ENCODE data around the gene GRHL1.
A peak's percentile ranks its signal among the peaks of the same experiment; 100 is the strongest.
"Not testable (repeated sequence)": the region's sequence is repeated elsewhere in the genome, so short reads cannot be mapped to it uniquely, and the experiment has no call there.

Gene GRHL1

DNA sequence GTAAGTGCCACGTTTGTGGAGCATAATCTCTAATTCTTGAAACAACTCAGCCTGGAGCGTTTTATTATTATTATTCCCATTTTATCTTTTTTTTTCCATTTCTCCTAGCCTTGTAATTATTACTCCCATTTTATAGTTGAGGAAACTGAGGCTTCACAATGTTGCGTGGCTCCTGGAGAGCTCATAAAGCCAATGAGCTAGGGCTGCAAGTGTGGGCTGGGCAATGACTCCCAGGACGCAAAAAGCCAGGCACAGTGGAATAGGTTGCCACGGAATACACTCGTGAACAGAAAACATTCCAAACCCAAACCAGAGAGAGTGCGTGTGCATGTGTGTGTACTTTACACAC lies 78.4 kb downstream of the GRHL1 start:
- Mint-ChIP-seq H3K4me3 (peak overlapping the region; percentile 60), H3K9me3 (no peaks in the 10 kb centered on the region), H3K36me3 (no peaks in the 10 kb centered on the region), H3K27me3 (no peaks in the 10 kb centered on the region), H3K4me1 (peaks cover 23% of the 10 kb centered on the region), H3K27ac (peak overlapping the region; percentile 17)

GRCh38 chr2:10030311-10030736 lies 78.8 kb downstream of the GRHL1 start:
- peaks cover 23% of the 10 kb centered on the region for H3K4me1 Mint-ChIP-seq
- peak overlapping the region; percentile 60 for H3K4me3 Mint-ChIP-seq
- H3K27me3 Mint-ChIP-seq: no peaks in the 10 kb centered on the region
- no peaks in the 10 kb centered on the region for H3K9me3 Mint-ChIP-seq
- no peak overlapping the region for H3K27ac Mint-ChIP-seq
- H3K36me3 Mint-ChIP-seq: no peaks in the 10 kb centered on the region

DNA sequence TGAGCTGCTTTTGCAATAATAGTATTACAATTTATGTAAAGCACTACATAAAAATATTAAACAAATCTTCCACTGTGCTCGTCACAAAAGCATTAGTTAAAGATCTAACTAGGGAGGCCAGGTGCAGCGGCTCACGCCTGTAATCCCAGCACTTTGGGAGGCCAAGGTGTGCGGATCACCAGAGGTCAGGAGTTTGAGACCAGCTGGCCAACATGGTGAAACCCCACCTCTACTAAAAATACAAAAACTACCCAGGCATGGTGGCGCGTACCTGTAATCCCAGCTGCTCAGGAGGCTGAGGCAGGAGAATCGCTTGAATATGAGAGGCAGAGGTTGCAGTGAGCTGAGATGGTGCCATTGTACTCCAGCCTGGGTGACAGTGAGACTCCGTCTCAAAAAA lies 79.3 kb downstream of the GRHL1 start:
- H3K27ac Mint-ChIP-seq, H3K27me3 Mint-ChIP-seq, H3K4me3 Mint-ChIP-seq, H3K9me3 Mint-ChIP-seq, H3K36me3 Mint-ChIP-seq: not testable (repeated sequence)
- H3K4me1 Mint-ChIP-seq: peaks cover 23% of the 10 kb centered on the region

DNA sequence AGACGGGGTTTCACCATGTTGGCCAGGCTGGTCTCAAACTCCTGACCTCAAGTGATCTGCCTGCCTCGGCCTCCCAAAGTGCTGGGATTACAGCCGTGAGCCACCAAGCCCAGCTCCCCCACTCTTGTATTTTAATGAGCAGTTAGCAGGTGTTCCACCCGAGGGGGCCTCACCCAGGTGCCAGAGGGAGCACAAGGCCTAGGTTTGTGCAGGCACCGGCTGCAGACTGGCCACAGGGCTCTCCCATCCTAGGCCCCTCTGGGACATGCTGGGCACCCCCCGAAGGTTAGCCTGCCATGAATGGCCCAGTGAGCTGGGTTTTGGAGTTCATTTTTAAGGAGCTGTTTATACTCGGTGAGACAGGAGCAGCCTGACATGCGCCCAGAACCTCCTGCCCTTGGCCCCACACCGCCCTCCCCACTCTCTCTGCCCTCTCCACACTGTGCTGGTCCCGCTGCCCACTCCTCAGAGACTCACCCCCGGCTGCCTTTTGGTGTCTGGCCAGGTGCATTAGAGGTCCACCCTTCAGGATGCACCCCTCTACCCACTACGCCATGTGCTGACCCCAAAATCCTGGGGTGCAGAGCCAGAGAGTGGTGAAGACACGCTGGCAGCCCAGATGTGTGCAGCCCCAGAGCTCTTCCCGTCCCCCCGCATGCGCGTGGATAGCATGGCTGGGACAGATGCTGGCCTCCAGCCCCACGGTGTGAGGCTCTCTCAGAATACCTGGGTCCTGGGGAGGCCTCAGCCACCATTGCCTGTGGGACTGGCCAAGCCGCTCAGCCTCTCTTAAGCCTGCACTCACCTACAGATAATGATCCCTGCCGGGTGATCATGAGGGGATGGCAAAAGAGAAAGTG lies 80.6 kb downstream of the GRHL1 start:
- no peaks in the 10 kb centered on the region for H3K36me3 Mint-ChIP-seq
- no peaks in the 10 kb centered on the region for H3K9me3 Mint-ChIP-seq
- no peak overlapping the region for H3K4me3 Mint-ChIP-seq
- H3K27me3 Mint-ChIP-seq: no peaks in the 10 kb centered on the region
- peaks cover 23% of the 10 kb centered on the region for H3K4me1 Mint-ChIP-seq
- no peak overlapping the region for H3K27ac Mint-ChIP-seq

DNA sequence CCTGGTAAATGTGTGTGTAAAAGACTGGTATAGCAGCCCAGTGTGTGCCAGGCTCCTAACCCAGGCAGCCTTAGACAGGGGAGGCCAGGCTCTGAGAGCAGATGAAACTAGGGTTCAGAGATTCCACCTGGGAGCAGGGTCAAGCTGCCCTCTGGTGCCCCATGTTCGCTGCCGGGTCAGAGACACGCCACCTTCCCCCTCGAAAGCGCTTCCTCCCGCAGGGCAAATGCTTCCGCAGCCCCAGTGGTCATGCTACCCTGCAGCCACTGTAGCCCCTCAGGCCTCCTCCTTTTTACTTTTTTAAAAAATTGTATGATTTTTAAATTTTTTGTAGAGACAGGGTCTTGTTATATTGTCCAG lies 81.2 kb downstream of the GRHL1 start:
- Mint-ChIP-seq H3K9me3 (no peaks in the 10 kb centered on the region), H3K4me1 (peaks cover 19% of the 10 kb centered on the region), H3K27ac (no peak overlapping the region), H3K4me3 (no peak overlapping the region), H3K27me3 (no peaks in the 10 kb centered on the region), H3K36me3 (no peaks in the 10 kb centered on the region)

DNA sequence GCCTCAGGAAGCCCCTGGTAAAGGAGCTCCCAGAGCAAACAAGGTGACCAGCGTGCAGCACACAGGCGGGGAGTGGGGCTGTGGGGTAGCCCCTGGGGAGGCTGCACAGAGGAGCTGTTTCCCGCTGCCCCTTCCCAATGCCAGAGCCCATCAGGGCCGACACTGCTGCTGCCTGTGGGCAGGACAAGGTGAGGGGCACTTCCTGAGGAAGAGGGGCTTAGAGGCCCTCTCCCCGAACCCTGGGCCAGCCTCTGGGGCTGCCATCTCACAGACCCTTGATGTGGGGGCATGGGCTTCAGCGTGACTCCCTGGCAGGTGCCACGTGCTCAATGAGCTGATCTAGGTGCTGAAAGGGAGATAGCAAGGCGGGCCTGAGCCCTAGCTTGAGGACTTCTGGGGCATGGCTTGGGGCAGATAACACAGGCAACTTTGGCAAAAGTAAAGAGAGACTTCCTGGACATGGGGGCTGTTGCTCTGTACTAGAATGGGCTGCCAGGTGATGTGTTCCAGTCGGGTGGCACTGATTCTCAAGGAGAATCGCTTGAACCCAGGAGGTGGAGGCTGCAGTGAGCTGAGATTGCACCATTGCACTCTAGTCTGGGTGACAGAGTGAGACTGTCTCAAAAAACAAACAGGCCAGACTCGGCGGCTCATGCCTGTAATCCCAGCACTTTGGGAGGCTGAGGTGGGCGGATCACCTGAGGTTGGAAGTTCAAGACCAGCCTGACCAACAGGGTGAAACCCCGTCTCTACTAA lies 81.9 kb downstream of the GRHL1 start:
- Mint-ChIP-seq H3K36me3 (no peaks in the 10 kb centered on the region), H3K4me3 (no peak overlapping the region), H3K9me3 (no peaks in the 10 kb centered on the region), H3K27ac (no peak overlapping the region), H3K4me1 (peaks cover 19% of the 10 kb centered on the region), H3K27me3 (no peaks in the 10 kb centered on the region)

GRCh38 chr2:10034333-10035052 lies 83.0 kb downstream of the GRHL1 start:
- no peak overlapping the region for H3K4me3 Mint-ChIP-seq
- no peaks in the 10 kb centered on the region for H3K27me3 Mint-ChIP-seq
- H3K4me1 Mint-ChIP-seq: peaks cover 9% of the 10 kb centered on the region
- no peaks in the 10 kb centered on the region for H3K36me3 Mint-ChIP-seq
- no peak overlapping the region for H3K27ac Mint-ChIP-seq
- H3K9me3 Mint-ChIP-seq: no peaks in the 10 kb centered on the region

GRCh38 chr2:10035053-10035422 lies 83.5 kb downstream of the GRHL1 start:
- H3K36me3 Mint-ChIP-seq: no peaks in the 10 kb centered on the region
- H3K4me1 Mint-ChIP-seq: peaks cover 4% of the 10 kb centered on the region
- no peak overlapping the region for H3K27ac Mint-ChIP-seq
- H3K27me3 Mint-ChIP-seq: no peaks in the 10 kb centered on the region
- H3K9me3 Mint-ChIP-seq: no peaks in the 10 kb centered on the region
- no peak overlapping the region for H3K4me3 Mint-ChIP-seq

- Mint-ChIP-seq H3K9me3 (no peaks in the 10 kb centered on the region), H3K27me3 (no peaks in the 10 kb centered on the region), H3K4me1 (no peaks in the 10 kb centered on the region), H3K36me3 (no peaks in the 10 kb centered on the region), H3K4me3 (no peak overlapping the region), H3K27ac (no peak overlapping the region)
Measured at GRCh38 chr2:10035633-10036032, 84.1 kb downstream of the GRHL1 start.

- Mint-ChIP-seq H3K9me3 (no peaks in the 10 kb centered on the region), H3K4me3 (no peak overlapping the region), H3K36me3 (no peaks in the 10 kb centered on the region), H3K4me1 (no peaks in the 10 kb centered on the region), H3K27me3 (no peaks in the 10 kb centered on the region), H3K27ac (no peak overlapping the region)
Measured at GRCh38 chr2:10036095-10036884, 84.8 kb downstream of the GRHL1 start.

- H3K4me3 Mint-ChIP-seq: no peak overlapping the region
- H3K4me1 Mint-ChIP-seq: peaks cover 8% of the 10 kb centered on the region
- H3K36me3 Mint-ChIP-seq: no peaks in the 10 kb centered on the region
- H3K9me3 Mint-ChIP-seq: no peaks in the 10 kb centered on the region
- H3K27ac Mint-ChIP-seq: no peak overlapping the region
- no peaks in the 10 kb centered on the region for H3K27me3 Mint-ChIP-seq
Measured at GRCh38 chr2:10038123-10038522, 86.6 kb downstream of the GRHL1 start.

DNA sequence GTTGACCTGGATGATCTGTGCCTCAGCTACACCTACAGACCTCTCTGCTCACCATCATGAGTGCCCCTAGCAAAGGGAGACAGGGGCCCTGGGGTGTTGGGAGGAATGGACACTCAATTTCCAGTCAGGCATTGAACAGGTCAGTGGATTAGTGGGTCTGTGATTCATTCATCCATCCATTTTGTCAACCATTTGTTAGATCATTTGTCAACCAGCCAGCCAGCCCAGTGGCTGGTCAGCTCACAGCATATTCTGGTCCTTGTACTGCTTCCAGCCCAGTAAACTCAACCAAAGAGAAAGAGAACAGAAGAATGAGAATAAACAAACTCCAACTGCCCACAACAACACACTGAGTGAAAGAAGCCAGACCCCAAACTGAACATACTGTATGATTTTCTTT lies 87.2 kb downstream of the GRHL1 start:
- Mint-ChIP-seq H3K27me3 (no peaks in the 10 kb centered on the region), H3K4me1 (peaks cover 8% of the 10 kb centered on the region), H3K36me3 (no peaks in the 10 kb centered on the region), H3K27ac (no peak overlapping the region), H3K4me3 (no peak overlapping the region), H3K9me3 (no peaks in the 10 kb centered on the region)

- Mint-ChIP-seq H3K27me3 (no peaks in the 10 kb centered on the region), H3K4me1 (peaks cover 14% of the 10 kb centered on the region), H3K27ac (no peak overlapping the region), H3K36me3 (no peaks in the 10 kb centered on the region), H3K9me3 (no peaks in the 10 kb centered on the region), H3K4me3 (no peak overlapping the region)
Measured at GRCh38 chr2:10039658-10040410, 88.3 kb downstream of the GRHL1 start.

GRCh38 chr2:10041711-10042110 lies 90.2 kb downstream of the GRHL1 start:
- H3K4me3 Mint-ChIP-seq: peak overlapping the region; percentile 39
- H3K27ac Mint-ChIP-seq: no peak overlapping the region
- H3K9me3 Mint-ChIP-seq: no peaks in the 10 kb centered on the region
- H3K27me3 Mint-ChIP-seq: no peaks in the 10 kb centered on the region
- peaks cover 25% of the 10 kb centered on the region for H3K4me1 Mint-ChIP-seq
- H3K36me3 Mint-ChIP-seq: no peaks in the 10 kb centered on the region

Measured in activated naive CD4-positive, alpha-beta T cell treated with anti-CD3 and anti-CD28 coated beads, Interleukin-2, amount 50 U/mL, for 24 hours (primary cell).